Measurements from ENCODE around the gene C2CD5.

C2CD5 gene

GRCh38 chr12:22409377-22410164, 134.8 kb downstream of the C2CD5 start:
- DNase-seq: no peak

GRCh38 chr12:22408610-22409376, 135.5 kb downstream of the C2CD5 start:
- DNase-seq: no peak

GRCh38 chr12:22407397-22407796, 136.9 kb downstream of the C2CD5 start:
- DNase-seq: no peak

- no peak for DNase-seq
These were observed 137.7 kb downstream of the C2CD5 start for GRCh38 chr12:22406627-22407026.

GRCh38 chr12:22399464-22400180, 144.7 kb downstream of the C2CD5 start:
- no peak for DNase-seq
